Ovary (tissue), 9 donors: ENCODE data around the gene ADI1. TPM values are rescaled to one million over a fixed set of nuclear protein-coding genes. Genes with fewer than 3 reads are reported as not detected.
A peak's percentile ranks its signal among the peaks of the same experiment; 100 is the strongest.

Experiments
- DNase-seq, 5 donors: peaks; one replicate each; pipeline ENCODE4 v3.0.0-alpha.2; 2019 to 2020
- H3K27ac ChIP-seq, 2 donors: fragments of 200-600 bp; one replicate each; pipeline versions ENCODE4 v1.5.1 to v1.8.0; 2019 to 2022
- H3K27me3 ChIP-seq: fragments of 200-600 bp; one replicate; pipeline ENCODE4 v1.8.0; 2022
- H3K36me3 ChIP-seq: fragments of 200-600 bp; sonication (generic); one replicate; pipeline ENCODE4 v1.5.1; 2019
- H3K4me1 ChIP-seq: one replicate; pipeline ENCODE4 v1.8.1; 2013; ENCODE audit warnings: mild to moderate bottlenecking, moderate library complexity; ENCODE audit not compliant: insufficient read depth
- H3K4me3 ChIP-seq: fragments of 200-600 bp; sonication (generic); one replicate; pipeline ENCODE4 v1.5.1; 2017
- H3K9me3 ChIP-seq, 2 donors: fragments of 200-600 bp in 1 of 2; sonication (generic) in 1 of 2; one replicate each; pipeline versions ENCODE4 v1.5.1 to v1.8.1; 2013 to 2019; ENCODE audit warnings: mild to moderate bottlenecking in 1 of 2, moderate library complexity in 1 of 2
- EP300 ChIP-seq: sonication (generic); formaldehyde crosslinking; IDR thresholded peaks from one replicate; pipeline ENCODE4 v1.6.1; 2017; ENCODE audit warnings: antibody characterized with exemption
- POLR2A ChIP-seq: fragments of 450-650 bp; IDR thresholded peaks from one replicate; pipeline ENCODE4 v1.6.1; 2017; ENCODE audit warnings: antibody characterized with exemption, mild to moderate bottlenecking, moderate library complexity
- WGBS, 3 donors: extraction: QIAGEN DNeasy Blood & Tissue Kit in 1 of 3; methylation state at CpG; one replicate each; pipeline versions ENCODE4 v1.1.5 to v1.1.7; 2013 to 2017; 5-methylcytosine and 5-hydroxymethylcytosine counted together
- intact Hi-C, 4 donors: fragments of 100-400 bp; cut with DNase I; formaldehyde crosslinking; loops; one replicate each; pipeline versions ENCODE4 v1.11.0 to v1.15.1; 2022 to 2023
- polyA plus RNA-seq, 2 donors: library from polyadenylated mRNA; stranded (reverse); fragments of 200-250 nt in 1 of 2; fragments of 350-450 nt in 1 of 2; fragmentation: Illumina TruSeq in 1 of 2; extraction: RNeasy Lipid Tissue Mini Kit (QIAGEN cat#74804) in 1 of 2; gene quantifications; one replicate each; pipeline ENCODE4 v1.2.3, GENCODE V29; 2013 to 2014
- total RNA-seq, 7 donors: library from RNA; depleted of rRNA in 2 of 7; stranded (reverse); fragments of >200 nt in 2 of 7; fragmentation: NEBNext Ultra II Directional in 3 of 7; extraction: Animal tissue kit (Norgen Biotek cat#: 25700) in 3 of 7; gene quantifications; one replicate each; pipeline versions ENCODE4 v1.1.0 to v1.2.4, GENCODE V29; 2016 to 2023
- TF ChIP-seq, protein P1 (sequence below), 3 donors: fragments of 450-650 bp in 2 of 3; fragments of 200-600 bp in 1 of 3; IDR thresholded peaks; one replicate each; pipeline versions ENCODE4 v1.5.1 to v1.8.0; 2016 to 2022; ENCODE audit warnings: antibody characterized with exemption in 3 of 3, mild to moderate bottlenecking in 1 of 3
- donor health status: DM: no; HTN: no; CAD: no; lungs with moderate emphysema.
- donor health status: DM: no; HTN: no; CAD: no.
- donor health status: Bipolar disorder and iron deficiency.
- donor health status: DM: yes; HTN: yes; CAD: no.
- donor health status: DM: no; HTN: no; CAD: no.
- donor health status: DM: yes; HTN: yes; CAD: no.

The ADI1 gene
- total and polyA plus RNA-seq, 9 donors = 35.9 to 77.2 (median 51.9) TPM

DNA sequence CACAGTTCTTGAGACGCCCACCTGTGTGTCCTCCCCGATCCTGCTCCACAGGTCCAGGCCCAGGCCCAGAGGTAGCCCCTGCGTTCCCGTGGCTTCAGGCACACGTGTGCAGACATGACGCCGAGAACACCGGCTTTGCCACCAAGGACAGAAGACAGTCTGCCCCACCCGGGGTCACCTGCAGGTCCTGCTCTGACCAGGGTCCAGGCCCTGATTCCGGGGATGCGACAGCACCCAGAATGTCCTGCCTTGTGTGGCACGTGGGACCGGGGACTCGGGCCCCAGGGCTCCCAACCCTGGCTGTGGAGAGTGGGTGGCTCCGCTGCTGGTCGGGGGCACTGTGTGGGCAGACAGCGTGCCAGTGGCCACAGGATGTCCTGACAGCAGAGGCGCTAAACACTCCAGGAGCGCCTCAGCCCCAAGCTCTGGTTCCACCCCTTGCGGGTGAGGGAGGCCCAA, 36.9 kb downstream of the ADI1 start:
- 92 to 99% (median 98%) methylated on average over 15 to 20 of the region's 20 CpGs for whole genome bisulfite sequencing, 3 donors
- H3K36me3 ChIP-seq = no peaks in the 10 kb centered on the region

GRCh38 chr2:3481736-3482362, 37.5 kb downstream of the ADI1 start:
- Histone ChIP-seq H3K27me3 (no peaks in the 10 kb centered on the region), H3K9me3 (no peaks in the 10 kb centered on the region), H3K4me1 (no peaks in the 10 kb centered on the region), H3K27ac (no peak overlapping the region), H3K36me3 (no peaks in the 10 kb centered on the region), H3K4me3 (no peak overlapping the region)
- intact Hi-C loops = no loop called here
- TF ChIP-seq EP300 (no peak), POLR2A (no peak)
- TF ChIP-seq, protein P1, sequence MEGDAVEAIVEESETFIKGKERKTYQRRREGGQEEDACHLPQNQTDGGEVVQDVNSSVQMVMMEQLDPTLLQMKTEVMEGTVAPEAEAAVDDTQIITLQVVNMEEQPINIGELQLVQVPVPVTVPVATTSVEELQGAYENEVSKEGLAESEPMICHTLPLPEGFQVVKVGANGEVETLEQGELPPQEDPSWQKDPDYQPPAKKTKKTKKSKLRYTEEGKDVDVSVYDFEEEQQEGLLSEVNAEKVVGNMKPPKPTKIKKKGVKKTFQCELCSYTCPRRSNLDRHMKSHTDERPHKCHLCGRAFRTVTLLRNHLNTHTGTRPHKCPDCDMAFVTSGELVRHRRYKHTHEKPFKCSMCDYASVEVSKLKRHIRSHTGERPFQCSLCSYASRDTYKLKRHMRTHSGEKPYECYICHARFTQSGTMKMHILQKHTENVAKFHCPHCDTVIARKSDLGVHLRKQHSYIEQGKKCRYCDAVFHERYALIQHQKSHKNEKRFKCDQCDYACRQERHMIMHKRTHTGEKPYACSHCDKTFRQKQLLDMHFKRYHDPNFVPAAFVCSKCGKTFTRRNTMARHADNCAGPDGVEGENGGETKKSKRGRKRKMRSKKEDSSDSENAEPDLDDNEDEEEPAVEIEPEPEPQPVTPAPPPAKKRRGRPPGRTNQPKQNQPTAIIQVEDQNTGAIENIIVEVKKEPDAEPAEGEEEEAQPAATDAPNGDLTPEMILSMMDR (IDR thresholded peaks at IDR 0.05) = no peak
- DNase-seq = no peak
- WGBS, 3 donors = 93 to 97% (median 95%) methylated on average over 20 of the region's 20 CpGs

More for the DNA sequence above, 36.9 kb downstream of the ADI1 start:
- intact Hi-C loops = no loop called here
- TF ChIP-seq EP300 (no peak), POLR2A (no peak)
- TF ChIP-seq, protein P1 (IDR thresholded peaks at IDR 0.05) = no peak
- Histone ChIP-seq H3K27me3 (no peaks in the 10 kb centered on the region), H3K9me3 (no peaks in the 10 kb centered on the region), H3K4me1 (no peaks in the 10 kb centered on the region), H3K27ac (no peak overlapping the region), H3K4me3 (no peak overlapping the region)
- peak in 1 of 5 donors; percentile 14 for DNase-seq

DNA sequence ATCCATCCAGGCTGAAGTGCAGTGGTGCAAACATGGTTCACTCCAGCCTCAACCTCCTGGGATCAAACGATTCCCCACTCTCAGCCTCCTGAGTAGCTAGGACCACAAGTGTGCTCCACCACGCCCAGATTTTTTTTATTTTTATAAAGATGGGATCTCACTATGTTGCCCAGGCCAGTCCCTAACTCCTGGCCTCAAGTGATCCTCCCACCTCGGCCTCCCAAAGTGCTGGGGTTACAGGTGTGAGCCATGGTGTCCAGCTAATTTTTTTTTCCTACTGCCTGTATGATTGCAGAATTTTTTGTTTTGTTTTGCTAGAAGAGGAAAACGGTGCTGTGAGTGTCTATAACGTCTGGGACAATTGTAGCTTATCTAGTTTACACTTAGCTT, 38.3 kb downstream of the ADI1 start:
- Histone ChIP-seq H3K27ac (no peak overlapping the region), H3K4me3 (no peak overlapping the region), H3K9me3 (no peaks in the 10 kb centered on the region), H3K36me3 (no peaks in the 10 kb centered on the region), H3K27me3 (no peaks in the 10 kb centered on the region), H3K4me1 (no peaks in the 10 kb centered on the region)
- no peak for DNase-seq
- WGBS, 3 donors = 78 to 79% (median 78%) methylated on average over 5 of the region's 5 CpGs
- TF ChIP-seq, protein P1 (IDR thresholded peaks at IDR 0.05) = no peak
- TF ChIP-seq EP300 (no peak), POLR2A (no peak)
- intact Hi-C loops = no loop called here

DNA sequence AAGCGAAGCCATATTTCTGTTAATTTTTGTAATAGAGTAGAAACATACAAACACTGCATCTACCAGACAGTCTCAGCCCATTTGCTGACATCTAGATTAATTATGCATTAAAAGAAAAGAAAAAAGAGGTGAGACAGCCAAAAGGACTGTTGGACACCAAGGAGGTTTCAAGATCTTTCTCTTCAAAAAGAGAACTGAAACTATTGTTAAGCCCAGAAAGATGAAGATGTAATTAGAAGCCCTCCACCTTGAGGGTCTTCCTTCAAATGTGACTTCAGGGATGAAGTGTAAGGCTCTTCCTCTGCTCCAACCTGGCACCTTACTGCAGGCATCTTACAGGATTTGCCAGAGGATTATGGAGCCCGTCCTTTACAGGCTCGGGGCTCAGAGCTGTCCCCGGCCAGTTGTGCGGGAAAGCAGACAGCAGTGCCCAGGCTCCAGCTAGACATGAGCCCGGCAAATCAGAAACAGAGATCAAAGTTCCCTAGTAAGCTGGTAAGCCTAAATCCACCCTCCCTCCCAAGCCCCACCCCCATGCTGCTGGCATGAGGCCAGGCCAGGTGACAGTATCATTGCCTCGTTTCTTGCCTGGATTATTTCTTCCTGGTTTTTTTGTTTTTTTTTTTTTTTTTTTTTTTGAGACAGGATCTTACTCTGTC, 38.9 kb downstream of the ADI1 start:
- intact Hi-C loops = no loop called here
- TF ChIP-seq, protein P1 (IDR thresholded peaks at IDR 0.05) = no peak
- no peak for TF ChIP-seq POLR2A
- TF ChIP-seq EP300 = no peak
- Histone ChIP-seq H3K4me1 (no peaks in the 10 kb centered on the region), H3K4me3 (no peak overlapping the region), H3K27ac (no peak overlapping the region), H3K27me3 (no peaks in the 10 kb centered on the region), H3K36me3 (no peaks in the 10 kb centered on the region), H3K9me3 (no peaks in the 10 kb centered on the region)
- no peak for DNase-seq
- 62 to 70% (median 67%) methylated on average over 7 of the region's 7 CpGs for WGBS, 3 donors
